GM23338 (cell line): ENCODE measurements around the gene SUSD3.

Source experiments
- CREB1 ChIP-seq: fragments of 250-450 bp; sonication (Bioruptor Pico); IDR thresholded peaks from 2 replicates; pipeline ENCODE4 v1.5.0; 2020; ENCODE audit warnings: low read depth, mild to moderate bottlenecking, moderate library complexity
- EZH2 ChIP-seq: fragments of 200-600 bp; sonication (generic); IDR thresholded peaks from one replicate; pipeline ENCODE4 v1.8.0; 2017; ENCODE audit warnings: antibody characterized with exemption, mild to moderate bottlenecking, low read depth; ENCODE audit not compliant: unreplicated experiment
- EZH2phosphoT487 ChIP-seq: fragments of 200-600 bp; sonication (generic); IDR thresholded peaks from one replicate; pipeline ENCODE4 v1.8.1; 2018; ENCODE audit warnings: antibody characterized with exemption; ENCODE audit not compliant: unreplicated experiment
- JUNB ChIP-seq: IDR thresholded peaks from one replicate; pipeline ENCODE4 v1.6.1; 2016; ENCODE audit warnings: antibody characterized with exemption; ENCODE audit not compliant: unreplicated experiment
- POLR2AphosphoS5 ChIP-seq: IDR thresholded peaks from 2 replicates; pipeline ENCODE4 v1.6.1; 2016; ENCODE audit warnings: antibody characterized with exemption, low read depth
- REST ChIP-seq: IDR thresholded peaks from one replicate; pipeline ENCODE4 v1.6.1; 2018; ENCODE audit warnings: antibody characterized with exemption; ENCODE audit not compliant: unreplicated experiment
- STAT1 ChIP-seq: IDR thresholded peaks from one replicate; pipeline ENCODE4 v1.6.1; 2016; ENCODE audit warnings: antibody characterized with exemption; ENCODE audit not compliant: unreplicated experiment
- ZNF114 ChIP-seq: fragments of 250-450 bp; sonication (Bioruptor Pico); IDR thresholded peaks from 2 replicates; pipeline ENCODE4 v1.5.0; 2020; ENCODE audit warnings: mild to moderate bottlenecking, moderate library complexity
- TF ChIP-seq, protein P1 (sequence below), 2 experiments: fragments of 200-600 bp in 1 of 2; sonication (generic) in 1 of 2; conservative IDR thresholded peaks; 2 replicates each; pipeline versions ENCODE4 v1.5.1 to v1.6.1; 2016 to 2017; ENCODE audit warnings: antibody characterized with exemption in 2 of 2, low read depth in 2 of 2, mild to moderate bottlenecking in 2 of 2, moderate library complexity in 1 of 2

GRCh38 chr9:93061791-93062763 is 3.6 kb downstream of the SUSD3 start:
- TF ChIP-seq EZH2 (no peak), JUNB (no peak), EZH2phosphoT487 (no peak), REST (no peak), POLR2AphosphoS5 (no peak), ZNF114 (CRISPR knock-in tag) (no peak), STAT1 (no peak), CREB1 (no peak)
- TF ChIP-seq, protein P1, sequence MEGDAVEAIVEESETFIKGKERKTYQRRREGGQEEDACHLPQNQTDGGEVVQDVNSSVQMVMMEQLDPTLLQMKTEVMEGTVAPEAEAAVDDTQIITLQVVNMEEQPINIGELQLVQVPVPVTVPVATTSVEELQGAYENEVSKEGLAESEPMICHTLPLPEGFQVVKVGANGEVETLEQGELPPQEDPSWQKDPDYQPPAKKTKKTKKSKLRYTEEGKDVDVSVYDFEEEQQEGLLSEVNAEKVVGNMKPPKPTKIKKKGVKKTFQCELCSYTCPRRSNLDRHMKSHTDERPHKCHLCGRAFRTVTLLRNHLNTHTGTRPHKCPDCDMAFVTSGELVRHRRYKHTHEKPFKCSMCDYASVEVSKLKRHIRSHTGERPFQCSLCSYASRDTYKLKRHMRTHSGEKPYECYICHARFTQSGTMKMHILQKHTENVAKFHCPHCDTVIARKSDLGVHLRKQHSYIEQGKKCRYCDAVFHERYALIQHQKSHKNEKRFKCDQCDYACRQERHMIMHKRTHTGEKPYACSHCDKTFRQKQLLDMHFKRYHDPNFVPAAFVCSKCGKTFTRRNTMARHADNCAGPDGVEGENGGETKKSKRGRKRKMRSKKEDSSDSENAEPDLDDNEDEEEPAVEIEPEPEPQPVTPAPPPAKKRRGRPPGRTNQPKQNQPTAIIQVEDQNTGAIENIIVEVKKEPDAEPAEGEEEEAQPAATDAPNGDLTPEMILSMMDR (conservative IDR thresholded peaks at IDR 0.05; ENCODE audit: low read depth in 2 of 2) = peak in 1 of 2 experiments; percentile 59; a peak in 3 of 4 replicates
